ENCODE data around the gene CITED1. TPM values are rescaled to one million over a fixed set of nuclear protein-coding genes. Genes with fewer than 3 reads are reported as not detected.
A peak's percentile ranks its signal among the peaks of the same experiment; 100 is the strongest.

CITED1 gene
- total RNA-seq, 1 experiment from 2014 or later: 2.8 TPM

DNA sequence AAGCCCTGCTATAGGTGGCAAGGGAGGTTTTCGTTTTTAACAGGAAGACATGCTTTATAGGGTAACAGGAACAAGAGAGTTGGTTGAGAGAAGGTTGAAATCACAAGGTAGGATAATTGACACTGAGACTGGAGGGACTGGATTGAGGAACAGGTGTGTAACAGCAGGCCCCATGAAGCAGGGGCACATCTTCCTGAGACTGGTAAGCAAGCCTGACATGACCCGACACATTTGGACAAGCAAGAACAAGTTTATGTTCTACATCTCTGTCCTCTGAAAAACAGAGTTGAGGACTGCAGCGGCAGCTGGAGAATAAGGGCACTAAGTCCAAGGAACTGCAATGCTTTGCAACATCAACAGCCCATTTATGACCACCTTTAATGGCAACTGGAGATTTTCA is 33.9 kb downstream of the CITED1 start:
- Histone ChIP-seq H3K4me2 (ENCODE audit: low read length) (no peak overlapping the region), H3K4me1 (ENCODE audit: control insufficient read depth in 1 of 2, insufficient read depth in 2 of 2, low read length in 2 of 2) (peaks cover 0 to 62% of the 10 kb centered on the region in 2 experiments; a peak in 3 of 4 replicates), H3K9me3 (ENCODE audit: control insufficient read depth in 1 of 2, insufficient read depth in 1 of 2, low read depth in 1 of 2, low read length in 2 of 2) (no peaks in the 10 kb centered on the region), H3K36me3 (ENCODE audit: control insufficient read depth in 1 of 2, insufficient read depth in 2 of 2, low read length in 2 of 2) (peaks cover 24 to 50% of the 10 kb centered on the region in 2 experiments), H4K20me1 (ENCODE audit: insufficient read depth) (peaks cover 18% of the 10 kb centered on the region; the same call in 1 of the 2 replicates), H3K27ac (ENCODE audit: low read depth, low read length) (0 out of 2 replicates have a peak overlapping the region, but pooled peaks have one; percentile 20), H3K4me3 (replicated peaks in 1 of 2; ENCODE audit: low read depth in 1 of 2, low read length in 2 of 2) (no peak overlapping the region), H3K79me2 (ENCODE audit: insufficient read depth, low read length) (peaks cover 53% of the 10 kb centered on the region), H3K27me3 (ENCODE audit: insufficient read depth, low read length) (no peaks in the 10 kb centered on the region), H2AFZ (ENCODE audit: low read depth, low read length, poor library complexity, severe bottlenecking) (no peak overlapping the region), H3K9me2 (ENCODE audit: insufficient read depth) (no peaks in the 10 kb centered on the region), H3K9ac (ENCODE audit: low read length) (no peak overlapping the region)
- BruUV-seq (replicated peaks): no TSS peak
- no peak for DNase-seq (ENCODE audit: low read depth, low spot score)
- no peak for ATAC-seq
- ChIA-PET CTCF (no interaction called here), POLR2A (no interaction called here), RAD21 (ENCODE audit: low non-redundant PET in 1 of 2, low total read pairs in 2 of 2, uncharacterized antibody in 2 of 2, unreplicated experiment in 2 of 2) (no interaction called here)
- no peak for TF ChIP-seq SRF (IDR thresholded peaks at IDR 0.05; ENCODE audit: low read depth)
- no peak for TF ChIP-seq POLR2AphosphoS5 (IDR thresholded peaks at IDR 0.05; ENCODE audit: low read depth, low read length)
- TF ChIP-seq JUND (IDR thresholded peaks at IDR 0.05): no peak
- TF ChIP-seq YY1 (IDR thresholded peaks at IDR 0.05; ENCODE audit: extremely low read depth, insufficient replicate concordance, low read depth, low read length): no peak
- TF ChIP-seq, protein P1, sequence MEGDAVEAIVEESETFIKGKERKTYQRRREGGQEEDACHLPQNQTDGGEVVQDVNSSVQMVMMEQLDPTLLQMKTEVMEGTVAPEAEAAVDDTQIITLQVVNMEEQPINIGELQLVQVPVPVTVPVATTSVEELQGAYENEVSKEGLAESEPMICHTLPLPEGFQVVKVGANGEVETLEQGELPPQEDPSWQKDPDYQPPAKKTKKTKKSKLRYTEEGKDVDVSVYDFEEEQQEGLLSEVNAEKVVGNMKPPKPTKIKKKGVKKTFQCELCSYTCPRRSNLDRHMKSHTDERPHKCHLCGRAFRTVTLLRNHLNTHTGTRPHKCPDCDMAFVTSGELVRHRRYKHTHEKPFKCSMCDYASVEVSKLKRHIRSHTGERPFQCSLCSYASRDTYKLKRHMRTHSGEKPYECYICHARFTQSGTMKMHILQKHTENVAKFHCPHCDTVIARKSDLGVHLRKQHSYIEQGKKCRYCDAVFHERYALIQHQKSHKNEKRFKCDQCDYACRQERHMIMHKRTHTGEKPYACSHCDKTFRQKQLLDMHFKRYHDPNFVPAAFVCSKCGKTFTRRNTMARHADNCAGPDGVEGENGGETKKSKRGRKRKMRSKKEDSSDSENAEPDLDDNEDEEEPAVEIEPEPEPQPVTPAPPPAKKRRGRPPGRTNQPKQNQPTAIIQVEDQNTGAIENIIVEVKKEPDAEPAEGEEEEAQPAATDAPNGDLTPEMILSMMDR (IDR thresholded peaks at IDR 0.05 in 2 of 3, conservative IDR thresholded peaks at IDR 0.05 in 1 of 3; ENCODE audit: borderline replicate concordance in 1 of 3, insufficient read depth in 1 of 3, low read depth in 2 of 3, low read length in 2 of 3): no peak
- no peak for TF ChIP-seq ZNF274 (IDR thresholded peaks at IDR 0.05; ENCODE audit: low read depth, low read length)
- no peak for TF ChIP-seq EZH2phosphoT487 (IDR thresholded peaks at IDR 0.05; ENCODE audit: borderline replicate concordance)
- no peak for TF ChIP-seq RAD21 (IDR thresholded peaks at IDR 0.05; ENCODE audit: low read depth)
- TF ChIP-seq ATF3 (IDR thresholded peaks at IDR 0.05): no peak
- TF ChIP-seq ZBTB33 (IDR thresholded peaks at IDR 0.05; ENCODE audit: extremely low read depth, insufficient replicate concordance, low read length): no peak
- TF ChIP-seq SIN3A (IDR thresholded peaks at IDR 0.05; ENCODE audit: low read depth): no peak
- no peak for TF ChIP-seq CEBPB (IDR thresholded peaks at IDR 0.05; ENCODE audit: low read depth)
- no peak for TF ChIP-seq FOSL1 (IDR thresholded peaks at IDR 0.05; ENCODE audit: low read depth)
- no peak for TF ChIP-seq CBX3 (IDR thresholded peaks at IDR 0.05; ENCODE audit: low read depth)
- TF ChIP-seq MAX (IDR thresholded peaks at IDR 0.05): no peak
- TF ChIP-seq ZFX (IDR thresholded peaks at IDR 0.05): no peak
- no peak for TF ChIP-seq EGR1 (IDR thresholded peaks at IDR 0.05; ENCODE audit: low read depth)
- TF ChIP-seq EZH2 (IDR thresholded peaks at IDR 0.05): no peak
- TF ChIP-seq REST (IDR thresholded peaks at IDR 0.05; ENCODE audit: low read depth): no peak
- intact Hi-C loops (cut with micrococcal nuclease): no loop called here
